Spleen (tissue), 7 donors: ENCODE results near the gene RNH1.

Source experiments
- CTCF ChIP-seq, 11 experiments: fragments of 200-600 bp in 7 of 11; fragments of 450-650 bp in 4 of 11; sonication (generic) in 4 of 11; IDR thresholded peaks in 8 of 11; conservative IDR thresholded peaks in 3 of 11; 1 replicate in 7 of 11; 2 replicates in 4 of 11; pipeline versions ENCODE4 v1.4.0 to v1.8.0; 2016 to 2021; ENCODE audit warnings: antibody characterized with exemption in 11 of 11, inconsistent platforms in 4 of 11, mild to moderate bottlenecking in 1 of 11
- POLR2AphosphoS5 ChIP-seq, 3 donors: sonication (generic); formaldehyde crosslinking; IDR thresholded peaks; one replicate each; pipeline ENCODE4 v1.5.1; 2017; ENCODE audit warnings: antibody characterized with exemption in 3 of 3
- donor health status: DM: no; HTN: no; CAD: no; lungs with moderate emphysema.
- donor health status: DM: no; HTN: no; CAD: no.
- donor health status: DM: no; HTN: no; CAD: no.

GRCh38 chr11:459511-460220, 47.4 kb downstream of the RNH1 start:
- TF ChIP-seq POLR2AphosphoS5 (IDR thresholded peaks at IDR 0.05) (no peak), CTCF (IDR thresholded peaks at IDR 0.05 in 8 of 11, conservative IDR thresholded peaks at IDR 0.05 in 3 of 11) (no peak)
